Thoracic aorta endothelial cell (primary cell): ENCODE measurements around the gene UBQLN4. TPM values are rescaled to one million over a fixed set of nuclear protein-coding genes. Genes with fewer than 3 reads are reported as not detected.

Source experiments
- total RNA-seq: library from RNA; depleted of rRNA; stranded (reverse); fragments of >200 nt; gene quantifications from 2 replicates; pipeline ENCODE4 v1.2.3, GENCODE V29; 2012

Gene UBQLN4
- total RNA-seq: 28.6 and 32.5 TPM in 2 replicates

GRCh38 chr1:156053768-156054499 lies at the start of gene UBQLN4:
Gene UBQLN4, minus strand, starts transcription at chr1:156053798. Its CDS starts 97 bp downstream, at chr1:156053701.

DNA sequence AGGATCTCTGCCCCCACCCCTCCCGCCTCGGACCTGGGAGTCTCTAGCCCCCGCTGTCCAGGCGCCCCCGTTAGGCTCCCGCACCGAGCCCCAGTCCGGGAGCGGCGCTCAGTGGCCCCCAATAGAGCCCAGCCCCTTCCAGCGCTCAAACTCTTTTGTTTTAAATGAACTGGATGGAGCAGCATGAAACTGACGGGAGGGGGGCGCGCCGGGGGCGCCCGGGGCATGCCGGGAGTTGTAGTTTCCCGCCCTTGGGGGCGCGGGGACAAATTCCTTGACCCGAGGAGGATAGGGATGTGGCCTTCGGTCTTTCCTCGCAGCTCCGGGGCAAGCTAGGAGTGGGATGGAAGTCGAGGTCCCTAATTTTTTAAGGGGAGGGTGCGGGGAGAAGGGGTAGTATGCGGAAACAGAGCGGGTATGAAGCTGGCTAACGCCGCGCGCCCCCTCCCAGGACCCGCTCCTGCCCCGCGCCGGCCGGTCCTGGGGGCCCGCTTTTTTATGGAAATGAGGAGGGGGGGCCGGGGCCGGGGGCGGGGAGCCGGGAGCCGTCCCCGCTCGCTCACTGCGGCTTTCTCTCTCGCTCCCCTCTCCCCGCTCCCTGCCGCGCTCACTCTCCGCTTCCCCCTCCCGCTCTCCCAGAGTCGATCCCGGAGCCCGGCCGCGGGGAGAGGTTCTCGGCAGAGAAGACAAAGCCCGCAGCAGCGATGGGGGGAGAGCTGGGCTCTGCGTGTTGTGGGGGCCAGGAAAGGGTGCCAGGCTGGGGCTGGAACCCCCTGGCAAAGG lies 28.9 kb upstream of the UBQLN4 start, which contains the start of gene MEX3A:
Gene MEX3A (minus strand): TSS at position 157 of the 783 bp plus-strand sequence. CDS start 467 bp downstream, outside the sequence.

DNA sequence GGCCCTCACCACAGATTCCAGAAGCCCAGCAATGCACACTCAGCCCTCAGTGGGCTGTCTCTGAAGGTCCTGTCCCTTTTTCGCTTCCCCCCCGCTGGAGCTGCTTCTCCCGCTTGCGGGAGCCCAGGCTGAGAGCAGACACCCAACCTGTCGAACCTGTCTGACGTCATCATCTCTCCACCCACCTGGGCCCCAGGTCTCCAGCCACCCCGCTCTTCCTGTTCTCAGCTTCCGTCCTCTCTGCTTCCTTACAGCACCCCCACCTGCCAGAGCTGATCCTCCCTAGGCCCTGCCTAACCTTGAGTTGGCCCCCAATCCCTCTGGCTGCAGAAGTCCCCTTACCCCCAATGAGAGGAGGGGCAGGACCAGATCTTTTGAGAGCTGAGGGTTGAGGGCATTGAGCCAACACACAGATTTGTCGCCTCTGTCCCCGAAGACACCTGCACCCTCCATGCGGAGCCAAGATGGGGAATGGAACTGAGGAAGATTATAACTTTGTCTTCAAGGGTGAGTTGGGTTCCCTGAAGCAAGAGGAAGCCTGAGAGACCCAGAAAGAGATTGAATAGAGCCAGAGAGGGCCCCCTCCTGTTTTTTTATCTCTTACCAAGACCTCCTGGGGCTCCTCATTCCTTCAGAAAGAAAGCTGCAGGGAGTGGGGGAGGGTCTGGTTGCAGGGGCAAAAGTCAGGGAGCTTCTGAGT lies 7.5 kb upstream of the UBQLN4 start, which contains the start of gene RAB25:
Gene RAB25 (plus strand): TSS at position 224 of the 700 bp plus-strand sequence. CDS start 241 bp downstream, at position 465.

GRCh38 chr1:156054500-156055280 lies 1.1 kb upstream of the UBQLN4 start, which contains the start of gene LAMTOR2:
Gene LAMTOR2, plus strand, starts transcription at chr1:156054782. Its CDS starts 108 bp downstream, at chr1:156054890.

GRCh38 chr1:156020293-156021092 lies 33.1 kb downstream of the UBQLN4 start, which contains the start of gene SSR2:
Gene SSR2, minus strand, starts transcription at chr1:156020951. Its CDS starts 784 bp downstream, at chr1:156020167.

Other genes with a start within 250 kb of the UBQLN4 start
- gene GON4L, start 196.6 kb downstream of the UBQLN4 start, total RNA-seq: 48.1 and 50.3 TPM in 2 replicates
- 36.2 and 39.1 TPM in 2 replicates for gene SYT11, start 194.2 kb downstream of the UBQLN4 start, total RNA-seq
- 30.0 and 35.0 TPM in 2 replicates for gene RIT1, start 142.4 kb downstream of the UBQLN4 start, total RNA-seq
- 49.7 and 55.1 TPM in 2 replicates for gene KHDC4, start 119.4 kb downstream of the UBQLN4 start, total RNA-seq
- gene RXFP4, start 112.2 kb downstream of the UBQLN4 start, total RNA-seq: not detected in 2 replicates
- gene ARHGEF2, start 75.3 kb downstream of the UBQLN4 start, total RNA-seq: 127 TPM in 2 replicates
- gene SSR2, start 32.8 kb downstream of the UBQLN4 start, total RNA-seq: 552 and 669 TPM in 2 replicates
- 42.2 and 45.9 TPM in 2 replicates for gene LAMTOR2, start 984 bp upstream of the UBQLN4 start, total RNA-seq
- gene RAB25, start 7.4 kb upstream of the UBQLN4 start, total RNA-seq: not detected in 2 replicates
- gene MEX3A, start 28.7 kb upstream of the UBQLN4 start, total RNA-seq: 7.8 and 8.3 TPM in 2 replicates
- 677 and 814 TPM in 2 replicates for gene LMNA, start 60.9 kb upstream of the UBQLN4 start, total RNA-seq
- gene SEMA4A, start 99.8 kb upstream of the UBQLN4 start, total RNA-seq: 0.80 and 1.0 TPM in 2 replicates
- 17.6 and 20.6 TPM in 2 replicates for gene SLC25A44, start 140.3 kb upstream of the UBQLN4 start, total RNA-seq
- 43.5 and 54.7 TPM in 2 replicates for gene PMF1, start 159.2 kb upstream of the UBQLN4 start, total RNA-seq
- gene BGLAP, start 188.4 kb upstream of the UBQLN4 start, total RNA-seq: 0.27 TPM in 1 of 2 replicates, not detected in the other
- gene PAQR6, start 194.3 kb upstream of the UBQLN4 start, total RNA-seq: 0.27 and 0.36 TPM in 2 replicates
- 59.6 and 66.0 TPM in 2 replicates for gene SMG5, start 229.0 kb upstream of the UBQLN4 start, total RNA-seq
- gene TMEM79, start 230.5 kb upstream of the UBQLN4 start, total RNA-seq: 0.93 and 1.1 TPM in 2 replicates
- gene GLMP, start 241.9 kb upstream of the UBQLN4 start, total RNA-seq: 41.1 and 41.2 TPM in 2 replicates
- gene VHLL, start 245.5 kb upstream of the UBQLN4 start, total RNA-seq: not detected in 2 replicates